Measurements from ENCODE around the gene SHISA5. TPM values are rescaled to one million over a fixed set of nuclear protein-coding genes. Genes with fewer than 3 reads are reported as not detected.

SHISA5 gene
- total RNA-seq, 1 experiment from 2014 or later: 159 TPM

- BruUV-seq (replicated peaks): no TSS peak
- Histone ChIP-seq H3K9ac (ENCODE audit: low read length) (no peak overlapping the region), H3K4me2 (ENCODE audit: low read length) (no peak overlapping the region), H3K9me2 (replicated peaks; ENCODE audit: low read length) (no peaks in the 10 kb centered on the region), H3K79me2 (ENCODE audit: low read length) (no peaks in the 10 kb centered on the region), H3K4me1 (ENCODE audit: insufficient read depth, low read length) (peaks cover 8% of the 10 kb centered on the region), H3K36me3 (ENCODE audit: low read depth, low read length) (peaks cover 32% of the 10 kb centered on the region), H3K4me3 (ENCODE audit: low read length) (no peak overlapping the region), H4K20me1 (ENCODE audit: low read length) (no peaks in the 10 kb centered on the region), H3K9me3 (ENCODE audit: low read length) (no peaks in the 10 kb centered on the region), H3K27ac (ENCODE audit: low read length) (no peak overlapping the region), H3F3A (ENCODE audit: low read length, unreplicated experiment) (no peaks in the 10 kb centered on the region), H3K27me3 (ENCODE audit: low read length) (no peaks in the 10 kb centered on the region), H2AFZ (ENCODE audit: low read length) (no peak overlapping the region)
- DNase-seq (no peak), ATAC-seq (no peak)
- intact Hi-C loops (cut with micrococcal nuclease): no loop called here
- ChIA-PET POLR2A (ENCODE audit: unreplicated experiment) (no interaction called here), CTCF (no interaction called here)
- no peak for TF ChIP-seq EZH2phosphoT487 (IDR thresholded peaks at IDR 0.05; ENCODE audit: borderline replicate concordance, low read length)
- TF ChIP-seq EZH2 (IDR thresholded peaks at IDR 0.05; ENCODE audit: low read length, unreplicated experiment): no peak
- no peak for TF ChIP-seq CTCF (conservative IDR thresholded peaks at IDR 0.05; ENCODE audit: low read depth, low read length)
Measured at GRCh38 chr3:48460517-48460902, 43.5 kb downstream of the SHISA5 start.

DNA sequence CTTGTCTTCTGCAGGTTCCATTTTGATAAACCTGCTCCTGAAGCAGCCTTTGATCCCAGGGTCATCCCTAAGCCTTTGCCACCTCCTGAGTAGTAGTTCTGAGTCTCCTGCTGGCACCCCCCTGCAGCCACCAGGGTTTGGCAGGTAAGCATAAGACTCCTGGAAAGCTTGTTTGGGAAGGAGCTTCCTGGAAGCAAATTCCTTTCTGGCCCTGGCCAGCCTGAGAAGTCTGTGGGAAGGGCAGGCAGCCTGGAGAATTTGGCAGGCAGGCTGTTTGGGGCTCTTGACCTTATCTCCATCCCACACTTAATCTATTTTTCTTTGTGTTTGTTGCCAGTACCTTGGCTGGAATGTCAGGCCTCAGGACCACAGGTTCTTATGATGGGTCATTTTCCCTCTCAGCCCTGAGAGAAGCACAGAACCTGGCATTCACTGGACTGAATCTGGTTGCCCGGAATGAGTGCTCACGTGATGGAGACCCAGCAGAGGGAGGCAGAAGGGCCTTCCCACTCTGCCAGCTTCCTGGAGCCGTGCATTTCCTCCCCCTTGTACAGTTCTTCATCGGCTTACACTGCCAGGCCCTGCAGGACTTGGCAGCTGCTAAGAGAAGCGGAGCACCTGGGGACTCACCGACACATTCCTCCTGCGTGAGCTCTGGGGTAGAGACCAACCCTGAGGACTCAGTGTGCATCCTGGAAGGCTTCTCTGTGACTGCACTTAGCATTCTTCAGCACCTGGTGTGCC is 44.0 kb downstream of the SHISA5 start:
- H3K27me3 ChIP-seq (ENCODE audit: low read length): no peaks in the 10 kb centered on the region
- no peak overlapping the region for H3K27ac ChIP-seq (ENCODE audit: low read length)
- H3K4me3 ChIP-seq (ENCODE audit: low read length): no peak overlapping the region
- H3K79me2 ChIP-seq (ENCODE audit: low read length): no peaks in the 10 kb centered on the region
- TF ChIP-seq CTCF (conservative IDR thresholded peaks at IDR 0.05; ENCODE audit: low read depth, low read length) (no peak), EZH2 (IDR thresholded peaks at IDR 0.05; ENCODE audit: low read length, unreplicated experiment) (no peak), EZH2phosphoT487 (IDR thresholded peaks at IDR 0.05; ENCODE audit: borderline replicate concordance, low read length) (no peak)
- BruUV-seq (replicated peaks): no TSS peak
- peaks cover 4% of the 10 kb centered on the region for H3K4me1 ChIP-seq (ENCODE audit: insufficient read depth, low read length)
- no peak overlapping the region for H2AFZ ChIP-seq (ENCODE audit: low read length)
- no peaks in the 10 kb centered on the region for H3K9me3 ChIP-seq (ENCODE audit: low read length)
- H3K9ac ChIP-seq (ENCODE audit: low read length): no peak overlapping the region
- no peak overlapping the region for H3K4me2 ChIP-seq (ENCODE audit: low read length)
- DNase-seq (no peak), ATAC-seq (no peak)
- H3K36me3 ChIP-seq (ENCODE audit: low read depth, low read length): peaks cover 37% of the 10 kb centered on the region
- H4K20me1 ChIP-seq (ENCODE audit: low read length): no peaks in the 10 kb centered on the region
- H3F3A ChIP-seq (ENCODE audit: low read length, unreplicated experiment): no peaks in the 10 kb centered on the region
- ChIA-PET CTCF (no interaction called here), POLR2A (ENCODE audit: unreplicated experiment) (no interaction called here)
- intact Hi-C loops (cut with micrococcal nuclease): no loop called here
- no peaks in the 10 kb centered on the region for H3K9me2 ChIP-seq (replicated peaks; ENCODE audit: low read length)

DNA sequence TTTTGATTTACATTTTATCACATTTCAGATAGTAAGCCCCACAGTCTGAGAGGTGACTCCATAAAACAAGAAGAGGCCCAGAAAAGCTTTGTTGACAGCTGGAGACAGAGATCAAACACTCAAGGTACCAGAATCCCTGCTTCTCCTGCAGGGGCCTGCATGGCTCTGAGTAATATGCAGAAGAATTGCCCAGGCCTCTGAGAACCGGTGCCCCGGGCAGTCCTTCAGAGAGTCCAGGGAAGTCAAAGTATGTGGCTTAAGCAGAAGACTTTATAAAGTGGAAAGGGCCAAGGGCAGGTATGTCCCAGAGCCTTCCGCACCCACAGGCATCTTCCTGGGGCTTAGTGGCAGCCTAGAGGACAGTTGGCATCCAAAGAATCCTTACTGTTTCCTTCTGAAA is 44.6 kb downstream of the SHISA5 start:
- H3K27ac ChIP-seq (ENCODE audit: low read length): no peak overlapping the region
- H3K4me1 ChIP-seq (ENCODE audit: insufficient read depth, low read length): no peaks in the 10 kb centered on the region
- H3K4me2 ChIP-seq (ENCODE audit: low read length): no peak overlapping the region
- no peaks in the 10 kb centered on the region for H3F3A ChIP-seq (ENCODE audit: low read length, unreplicated experiment)
- H4K20me1 ChIP-seq (ENCODE audit: low read length): no peaks in the 10 kb centered on the region
- H3K36me3 ChIP-seq (ENCODE audit: low read depth, low read length): peaks cover 39% of the 10 kb centered on the region
- BruUV-seq (replicated peaks): no TSS peak
- H3K79me2 ChIP-seq (ENCODE audit: low read length): no peaks in the 10 kb centered on the region
- no peak overlapping the region for H2AFZ ChIP-seq (ENCODE audit: low read length)
- CTCF ChIA-PET: no interaction called here
- no peaks in the 10 kb centered on the region for H3K9me3 ChIP-seq (ENCODE audit: low read length)
- TF ChIP-seq EZH2 (IDR thresholded peaks at IDR 0.05; ENCODE audit: low read length, unreplicated experiment) (no peak), CTCF (conservative IDR thresholded peaks at IDR 0.05; ENCODE audit: low read depth, low read length) (no peak), EZH2phosphoT487 (IDR thresholded peaks at IDR 0.05; ENCODE audit: borderline replicate concordance, low read length) (no peak)
- H3K9me2 ChIP-seq (replicated peaks; ENCODE audit: low read length): no peaks in the 10 kb centered on the region
- ATAC-seq: no peak
- no peaks in the 10 kb centered on the region for H3K27me3 ChIP-seq (ENCODE audit: low read length)
- intact Hi-C loops (cut with micrococcal nuclease): no loop called here
- no peak overlapping the region for H3K4me3 ChIP-seq (ENCODE audit: low read length)
- no peak overlapping the region for H3K9ac ChIP-seq (ENCODE audit: low read length)
- DNase-seq: no peak
- POLR2A ChIA-PET (ENCODE audit: unreplicated experiment): no interaction called here

Measured in PC-3 (cell line).